Activated CD4-positive, alpha-beta T cell treated with anti-CD3 and anti-CD28 coated beads, Interleukin-2, amount 50 U/mL, for 24 hours (primary cell): ENCODE results near the gene ZNF140.

Experiments
- DNase-seq, 2 donors: peaks; one replicate each; pipeline ENCODE4 v3.0.0-alpha.2; 2020; ENCODE audit warnings: low read depth in 1 of 2, low spot score in 1 of 2

The ZNF140 gene

GRCh38 chr12:133080368-133081158, at the start of gene ZNF140:
Gene ZNF140, plus strand, starts transcription at chr12:133080923. Its CDS starts 398 bp downstream, at chr12:133081321.
- DNase-seq, result peak; percentile 88 to 92

- DNase-seq, result peak; percentile 93 to 98
Measured at GRCh38 chr12:133037207-133038005, 43.3 kb upstream of the ZNF140 start, which contains the start of gene ZNF84. Gene ZNF84, plus strand, starts transcription at chr12:133037509. Its CDS starts 3,959 bp downstream, at chr12:133041468.

GRCh38 chr12:133038118-133038709, 42.5 kb upstream of the ZNF140 start:
- DNase-seq, result no peak

- DNase-seq, result no peak
Measured at GRCh38 chr12:133046698-133047097, 34.0 kb upstream of the ZNF140 start.

GRCh38 chr12:133057446-133057845, 23.3 kb upstream of the ZNF140 start:
- DNase-seq, result no peak

GRCh38 chr12:133058203-133059113, 22.3 kb upstream of the ZNF140 start:
- no peak for DNase-seq

GRCh38 chr12:133061954-133062353, 18.8 kb upstream of the ZNF140 start:
- DNase-seq, result no peak

GRCh38 chr12:133063556-133063955, 17.2 kb upstream of the ZNF140 start:
- DNase-seq, result no peak

GRCh38 chr12:133073836-133074235, 6.9 kb upstream of the ZNF140 start:
- DNase-seq, result no peak

- peak in 1 of 2 donors; percentile 97 for DNase-seq
Measured at GRCh38 chr12:133080026-133080367, 726 bp upstream of the ZNF140 start.

- no peak for DNase-seq
Measured at GRCh38 chr12:133081159-133081780, 547 bp downstream of the ZNF140 start.

- DNase-seq, result no peak
Measured at GRCh38 chr12:133083345-133083744, 2.6 kb downstream of the ZNF140 start.

GRCh38 chr12:133105620-133106019, 24.9 kb downstream of the ZNF140 start:
- no peak for DNase-seq

GRCh38 chr12:133106253-133106652, 25.5 kb downstream of the ZNF140 start:
- no peak for DNase-seq

GRCh38 chr12:133107121-133107520, 26.4 kb downstream of the ZNF140 start:
- DNase-seq, result no peak

GRCh38 chr12:133108150-133108549, 27.4 kb downstream of the ZNF140 start:
- no peak for DNase-seq

GRCh38 chr12:133120385-133121191, 39.9 kb downstream of the ZNF140 start:
- no peak for DNase-seq

- DNase-seq, result no peak
Measured at GRCh38 chr12:133124674-133125073, 44.0 kb downstream of the ZNF140 start.

GRCh38 chr12:133129368-133130037, 48.8 kb downstream of the ZNF140 start:
- DNase-seq, result no peak
